HG03469 (cell line): ENCODE results near the gene CBLC.
"Not testable (repeated sequence)": the region's sequence is repeated elsewhere in the genome, so short reads cannot be mapped to it uniquely, and the experiment has no call there.

ENCODE experiments used
- ATAC-seq: cut with Tn5 transposase; IDR thresholded peaks from one replicate; pipeline ENCODE4 v1.9.1; 2021; ENCODE audit warnings: mild to moderate bottlenecking, moderate library complexity, moderate number of reproducible peaks; ENCODE audit not compliant: unreplicated experiment

Gene CBLC

DNA sequence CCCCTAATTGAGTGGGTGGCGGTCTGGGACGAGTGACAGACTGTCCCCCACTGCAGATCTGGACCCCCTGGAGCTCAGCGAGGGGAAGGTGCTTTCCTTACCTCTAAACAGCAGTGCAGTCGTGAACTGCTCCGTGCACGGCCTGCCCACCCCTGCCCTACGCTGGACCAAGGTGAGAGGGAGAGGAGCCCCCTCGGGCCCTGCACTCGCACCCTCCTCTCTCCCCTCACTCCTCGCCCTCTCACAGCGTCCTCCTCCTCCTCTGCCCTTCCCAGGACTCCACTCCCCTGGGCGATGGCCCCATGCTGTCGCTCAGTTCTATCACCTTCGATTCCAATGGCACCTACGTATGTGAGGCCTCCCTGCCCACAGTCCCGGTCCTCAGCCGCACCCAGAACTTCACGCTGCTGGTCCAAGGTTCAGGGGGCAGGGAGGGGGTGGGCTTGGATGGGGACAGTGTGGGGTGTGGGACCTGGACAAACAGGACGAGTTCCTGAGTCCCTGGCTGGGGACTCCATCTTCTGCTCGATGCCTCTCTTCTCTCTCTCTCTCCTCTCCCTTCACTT lies 40.9 kb downstream of the CBLC start:
- ATAC-seq, result no peak

DNA sequence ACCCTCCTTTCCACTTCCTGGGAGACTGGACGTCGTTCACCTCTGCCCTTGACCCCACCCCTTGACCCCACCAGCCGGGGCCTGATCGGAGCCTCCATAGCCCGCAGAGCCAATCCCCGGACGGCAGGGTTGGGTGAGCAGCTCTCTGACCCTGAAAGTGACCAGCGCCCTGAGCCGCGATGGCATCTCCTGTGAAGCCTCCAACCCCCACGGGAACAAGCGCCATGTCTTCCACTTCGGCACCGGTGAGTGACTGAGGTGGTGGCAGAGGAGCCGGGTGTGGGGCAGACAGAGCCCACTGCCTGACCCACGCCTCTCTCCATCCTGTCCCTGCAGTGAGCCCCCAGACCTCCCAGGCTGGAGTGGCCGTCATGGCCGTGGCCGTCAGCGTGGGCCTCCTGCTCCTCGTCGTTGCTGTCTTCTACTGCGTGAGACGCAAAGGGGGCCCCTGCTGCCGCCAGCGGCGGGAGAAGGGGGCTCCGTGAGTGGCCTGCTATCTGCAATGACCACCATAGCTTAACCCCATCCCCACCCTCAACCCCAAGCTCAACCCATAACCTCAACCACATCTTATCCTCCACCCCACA lies 41.6 kb downstream of the CBLC start:
- ATAC-seq, result no peak

DNA sequence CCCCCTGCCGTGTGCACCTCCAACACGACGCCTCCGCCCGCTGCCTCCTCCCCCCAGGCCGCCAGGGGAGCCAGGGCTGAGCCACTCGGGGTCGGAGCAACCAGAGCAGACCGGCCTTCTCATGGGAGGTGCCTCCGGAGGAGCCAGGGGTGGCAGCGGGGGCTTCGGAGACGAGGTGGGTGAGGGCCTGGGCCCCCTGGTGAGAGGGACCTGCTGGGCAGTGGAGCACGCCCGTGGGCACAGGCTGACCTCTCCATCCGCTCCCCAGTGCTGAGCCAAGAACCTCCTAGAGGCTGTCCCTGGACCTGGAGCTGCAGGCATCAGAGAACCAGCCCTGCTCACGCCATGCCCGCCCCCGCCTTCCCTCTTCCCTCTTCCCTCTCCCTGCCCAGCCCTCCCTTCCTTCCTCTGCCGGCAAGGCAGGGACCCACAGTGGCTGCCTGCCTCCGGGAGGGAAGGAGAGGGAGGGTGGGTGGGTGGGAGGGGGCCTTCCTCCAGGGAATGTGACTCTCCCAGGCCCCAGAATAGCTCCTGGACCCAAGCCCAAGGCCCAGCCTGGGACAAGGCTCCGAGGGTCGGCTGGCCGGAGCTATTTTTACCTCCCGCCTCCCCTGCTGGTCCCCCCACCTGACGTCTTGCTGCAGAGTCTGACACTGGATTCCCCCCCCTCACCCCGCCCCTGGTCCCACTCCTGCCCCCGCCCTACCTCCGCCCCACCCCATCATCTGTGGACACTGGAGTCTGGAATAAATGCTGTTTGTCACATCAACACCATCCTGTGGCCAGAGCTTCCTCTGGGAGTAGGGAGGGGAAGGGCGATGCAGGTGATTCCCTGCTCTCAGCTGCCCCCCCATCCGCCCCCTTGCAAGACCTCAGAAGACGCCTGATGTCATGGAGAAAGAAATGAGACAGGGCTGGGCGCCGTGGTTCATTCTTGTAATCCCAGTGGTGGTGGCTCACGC lies 43.2 kb downstream of the CBLC start:
- no peak for ATAC-seq

DNA sequence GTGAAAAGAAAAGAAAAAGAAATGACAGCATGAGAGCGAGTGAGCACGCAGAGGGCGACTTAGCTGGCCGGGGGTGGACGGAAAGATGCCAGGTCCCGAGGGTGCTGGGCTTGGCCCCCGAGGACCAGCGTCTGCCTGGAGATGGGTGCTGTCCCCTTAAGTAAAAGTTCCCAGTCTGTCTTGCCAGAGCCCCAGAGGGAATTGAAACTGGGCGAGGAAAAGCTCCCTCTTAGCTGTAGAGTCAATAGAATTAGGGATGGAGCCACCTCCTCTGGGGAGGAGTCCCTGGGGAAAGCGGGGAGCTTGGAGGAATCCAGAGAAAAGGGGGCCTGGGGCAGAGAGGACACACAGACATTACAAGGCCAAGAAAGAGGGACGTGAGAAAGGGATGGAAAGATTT lies 44.5 kb downstream of the CBLC start:
- no peak for ATAC-seq

DNA sequence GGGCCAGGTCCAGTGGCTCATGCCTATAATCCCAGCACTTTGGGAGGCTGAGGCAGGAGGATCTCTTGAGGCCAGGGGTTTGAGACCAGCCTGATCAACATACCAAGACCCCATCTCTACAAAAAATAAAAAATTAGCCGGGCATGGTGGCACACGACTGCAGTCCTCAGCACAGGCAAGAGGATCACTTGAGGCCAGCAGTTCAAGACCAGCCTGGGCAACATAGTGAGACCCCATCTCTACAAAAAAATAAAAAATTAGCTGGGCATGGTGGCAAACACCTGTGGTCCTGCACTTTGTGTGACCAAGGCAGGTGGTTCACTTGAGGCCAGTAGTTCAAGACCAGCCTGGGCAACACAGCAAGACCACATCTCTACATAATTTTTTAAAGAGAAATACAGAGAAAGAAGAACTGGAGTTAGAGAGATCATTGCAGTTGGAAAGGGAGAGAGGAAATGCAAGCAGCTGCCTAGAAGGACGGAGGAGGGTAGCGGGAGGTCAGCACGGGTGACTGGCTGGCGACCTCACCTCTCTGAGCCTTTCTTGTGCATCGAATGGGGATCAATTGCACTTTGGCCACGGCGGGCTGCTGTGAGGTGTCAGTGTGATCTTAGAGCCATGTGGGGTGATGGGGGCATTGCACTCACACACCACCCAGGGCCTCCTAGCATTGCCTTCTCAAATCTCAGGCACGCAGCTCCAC lies 45.1 kb downstream of the CBLC start:
- no peak for ATAC-seq

DNA sequence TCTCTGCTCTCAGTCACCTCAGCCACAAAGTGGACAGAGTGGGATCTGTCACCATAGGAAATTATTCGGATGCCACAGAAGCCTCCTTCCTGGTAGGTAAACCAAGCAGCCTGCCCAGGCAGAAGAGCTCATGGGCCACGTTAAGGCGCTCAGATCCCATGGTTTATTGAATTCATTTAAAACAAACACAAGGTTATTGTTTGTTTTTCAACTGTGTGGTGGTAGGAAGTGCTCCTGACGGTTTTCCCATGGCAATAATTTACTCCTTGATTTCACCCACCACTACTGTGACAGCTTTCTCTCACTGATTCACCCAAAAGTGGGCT lies 45.6 kb downstream of the CBLC start:
- no peak for ATAC-seq

DNA sequence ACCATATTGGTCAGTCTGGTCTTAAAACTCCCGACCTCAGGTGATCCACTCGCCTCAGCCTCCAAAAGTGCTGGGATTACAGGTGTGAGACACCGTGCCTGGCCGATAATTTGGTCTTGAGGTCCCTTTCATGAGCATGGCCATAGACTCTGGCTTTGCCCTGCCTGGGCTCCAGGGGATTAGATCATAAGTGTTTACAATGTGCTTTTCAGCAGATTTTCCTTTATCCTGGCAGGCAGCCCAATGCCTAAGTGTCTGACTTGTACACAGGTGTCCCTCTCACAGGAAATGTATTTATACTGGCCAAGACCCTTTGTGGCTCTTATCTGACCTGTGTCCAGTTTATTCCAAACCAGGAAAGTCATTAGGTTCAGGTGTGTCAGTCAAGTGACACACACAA lies 47.1 kb downstream of the CBLC start:
- no peak for ATAC-seq

DNA sequence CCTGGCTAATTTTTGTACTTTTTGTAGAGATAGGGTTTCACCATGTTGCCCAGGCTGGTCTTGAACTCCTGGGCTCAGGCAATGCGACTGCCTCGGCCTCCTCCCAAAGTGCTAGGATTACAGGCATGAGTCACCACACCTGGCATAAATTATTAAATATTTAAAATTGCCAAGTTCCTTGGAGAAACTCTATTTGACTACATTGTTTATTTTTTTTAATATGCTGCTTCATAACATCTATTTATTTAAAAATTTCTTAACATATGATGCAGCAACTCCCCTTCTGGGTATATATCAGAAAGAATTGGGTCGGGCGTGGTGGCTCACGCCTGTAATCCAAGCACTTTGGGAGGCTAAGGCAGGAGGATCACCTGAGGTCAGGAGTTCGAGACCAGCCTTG lies 55.2 kb downstream of the CBLC start:
- ATAC-seq, result not testable (repeated sequence)

DNA sequence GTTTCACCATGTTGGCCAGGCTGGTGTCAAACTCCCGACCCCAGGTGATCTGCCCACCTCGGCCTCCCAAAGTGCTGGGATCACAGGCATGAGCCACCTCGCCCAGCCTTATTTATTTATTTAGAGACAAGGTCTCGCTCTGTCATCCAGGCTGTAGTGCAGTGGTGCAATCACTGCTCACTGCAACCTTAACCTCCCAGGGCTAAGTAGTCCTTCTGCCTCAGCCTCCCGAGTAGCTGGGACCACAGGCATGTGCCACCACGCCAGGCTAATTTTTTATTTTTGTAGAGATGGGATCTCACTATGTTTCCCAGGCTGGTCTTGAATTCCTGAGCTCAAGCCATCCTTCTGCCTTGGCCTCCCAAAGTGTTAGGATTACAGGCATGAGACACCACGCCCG lies 56.7 kb downstream of the CBLC start:
- not testable (repeated sequence) for ATAC-seq

DNA sequence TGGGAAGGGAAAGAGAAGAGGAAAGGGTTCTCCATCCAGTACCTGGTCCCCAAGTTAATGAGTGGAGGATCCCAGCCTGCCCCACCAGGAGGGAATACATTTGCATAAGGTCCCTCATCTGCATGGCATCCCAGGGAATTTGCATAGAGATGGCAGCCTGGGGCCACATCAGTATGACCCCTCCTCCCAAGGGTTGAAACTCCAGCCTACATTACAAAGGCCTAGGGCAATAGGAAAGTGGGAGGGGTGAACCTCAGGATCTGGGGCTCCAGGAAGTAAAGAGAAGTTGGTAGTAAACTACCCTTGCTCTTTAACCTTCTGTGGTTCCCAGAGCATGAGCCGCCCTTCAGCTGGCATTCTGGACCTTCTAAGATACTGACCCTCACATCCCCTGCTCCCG lies 61.6 kb downstream of the CBLC start:
- ATAC-seq, result no peak

DNA sequence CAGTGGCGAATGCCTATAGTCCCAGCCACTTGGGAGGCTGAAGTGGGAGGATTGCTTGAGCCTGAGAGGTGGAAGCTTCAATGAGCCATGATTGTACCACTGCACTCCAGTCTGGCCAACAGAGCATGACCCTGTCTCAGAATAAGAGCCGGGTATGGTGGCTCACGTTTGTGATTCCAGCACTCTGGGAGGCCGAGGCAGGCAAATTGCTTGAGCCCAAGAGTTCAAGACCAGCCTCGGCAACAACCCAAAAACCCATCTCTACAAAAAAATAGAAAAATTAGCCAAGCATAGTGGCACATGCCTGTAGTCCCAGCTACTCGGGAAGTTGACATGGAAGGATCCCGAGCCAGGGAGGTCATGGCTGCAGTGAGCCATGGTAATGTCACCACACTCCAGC lies 63.1 kb downstream of the CBLC start:
- no peak for ATAC-seq

DNA sequence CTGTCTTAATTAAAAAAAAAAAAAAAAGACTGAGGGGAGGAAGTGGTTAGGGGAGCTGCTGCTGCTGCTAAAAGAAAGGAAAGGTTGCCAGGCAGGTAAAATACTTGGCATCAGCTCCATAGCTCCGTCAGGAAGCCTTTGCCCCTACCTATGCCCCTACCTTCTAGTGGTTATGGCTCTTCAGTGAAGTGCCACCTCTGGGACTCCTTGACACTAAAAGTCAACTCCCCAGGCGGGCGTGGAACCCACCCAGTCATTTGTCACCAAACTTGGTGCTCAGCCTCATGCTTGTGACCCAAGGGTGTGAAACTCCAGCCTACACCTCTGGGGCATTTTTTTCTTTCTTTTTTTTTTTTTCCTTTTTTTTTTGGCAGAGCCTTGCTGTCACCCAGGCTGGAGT lies 63.5 kb downstream of the CBLC start:
- no peak for ATAC-seq

DNA sequence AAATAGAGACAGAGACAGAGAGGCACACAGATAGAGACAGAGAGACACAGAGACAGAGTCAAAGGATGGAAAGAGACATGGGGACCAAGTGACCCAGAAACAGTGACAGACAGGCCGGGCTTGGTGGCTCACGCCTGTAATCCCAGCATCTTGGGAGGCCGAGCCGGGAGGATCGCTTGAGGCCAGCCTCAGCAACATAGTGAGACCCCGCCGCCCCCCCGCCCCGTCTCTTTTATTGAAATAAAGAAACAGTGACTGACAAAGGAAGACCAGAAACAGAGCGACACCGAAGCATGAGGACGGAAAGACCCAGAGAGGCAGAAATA lies 67.6 kb downstream of the CBLC start:
- ATAC-seq, result no peak

DNA sequence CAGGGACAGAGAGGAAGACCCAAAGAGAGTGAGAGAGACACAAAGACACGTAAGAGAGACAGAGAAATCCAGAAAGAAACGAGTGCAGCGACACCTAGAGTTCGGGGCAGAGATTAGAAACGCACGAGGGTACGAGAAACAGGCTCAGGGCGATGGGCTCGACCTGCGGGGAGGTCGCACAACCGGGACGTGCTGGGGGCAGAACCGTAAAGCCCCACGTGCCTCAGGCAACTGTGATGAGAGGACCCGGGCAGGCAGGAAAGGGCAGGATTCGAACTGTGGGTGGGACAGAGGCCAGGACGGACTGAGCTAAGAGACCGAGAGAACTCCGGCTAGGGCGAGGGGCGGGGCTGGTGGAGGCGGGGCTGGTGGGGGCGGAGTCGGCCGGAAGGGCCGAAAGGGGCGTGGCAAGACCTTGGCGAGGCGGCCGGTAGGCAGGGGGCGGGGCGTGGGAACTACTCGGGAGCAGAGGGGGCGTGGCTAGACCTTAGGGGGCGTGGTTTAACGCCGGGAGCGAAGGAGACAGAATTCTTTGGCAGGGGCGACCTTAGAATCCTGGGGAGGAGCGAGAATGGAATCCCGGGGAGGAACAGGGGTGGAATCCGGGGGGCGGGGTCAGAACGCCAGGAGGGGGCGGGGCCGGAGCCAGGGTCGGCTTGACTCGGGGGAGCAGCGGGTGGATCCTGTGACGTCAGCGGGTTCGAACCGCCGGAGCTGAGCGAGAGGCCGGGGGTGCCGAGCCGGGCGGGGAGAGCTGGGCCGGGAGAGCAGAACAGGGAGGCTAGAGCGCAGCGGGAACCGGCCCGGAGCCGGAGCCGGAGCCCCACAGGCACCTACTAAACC lies 68.1 kb downstream of the CBLC start, which contains the start of gene NECTIN2:
Gene NECTIN2 (plus strand): TSS at position 686 of the 843 bp plus-strand sequence. CDS start 229 bp downstream, outside the sequence.
- ATAC-seq, result no peak

DNA sequence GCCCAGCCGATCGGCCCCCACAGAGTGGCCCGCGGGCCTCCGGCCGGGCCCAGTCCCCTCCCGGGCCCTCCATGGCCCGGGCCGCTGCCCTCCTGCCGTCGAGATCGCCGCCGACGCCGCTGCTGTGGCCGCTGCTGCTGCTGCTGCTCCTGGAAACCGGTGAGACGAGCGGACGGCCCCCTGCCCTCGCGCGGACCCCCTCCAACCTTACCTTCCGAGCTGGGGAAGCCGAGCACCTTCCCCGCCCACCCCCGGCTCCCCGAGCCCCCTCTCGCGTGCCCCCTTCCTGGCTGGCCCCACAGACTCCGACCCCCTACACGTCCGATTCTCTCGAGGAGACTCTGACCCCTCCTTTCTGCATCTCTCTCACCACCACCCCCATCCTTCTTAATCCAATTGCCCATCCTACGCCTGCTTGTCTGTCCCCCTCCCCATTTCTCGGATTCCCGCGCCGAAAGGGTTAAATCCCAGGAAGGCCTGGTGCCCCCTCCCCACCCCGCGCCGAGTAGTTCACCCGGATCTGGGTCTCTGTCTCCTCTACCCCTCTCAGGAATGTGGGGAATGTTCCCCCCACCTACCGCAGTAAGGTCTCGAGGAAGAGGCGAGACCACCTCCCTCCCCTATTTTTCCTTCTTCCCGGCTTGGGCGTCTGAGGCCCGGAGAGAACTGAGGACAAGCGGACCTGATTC lies 68.9 kb downstream of the CBLC start:
- no peak for ATAC-seq

DNA sequence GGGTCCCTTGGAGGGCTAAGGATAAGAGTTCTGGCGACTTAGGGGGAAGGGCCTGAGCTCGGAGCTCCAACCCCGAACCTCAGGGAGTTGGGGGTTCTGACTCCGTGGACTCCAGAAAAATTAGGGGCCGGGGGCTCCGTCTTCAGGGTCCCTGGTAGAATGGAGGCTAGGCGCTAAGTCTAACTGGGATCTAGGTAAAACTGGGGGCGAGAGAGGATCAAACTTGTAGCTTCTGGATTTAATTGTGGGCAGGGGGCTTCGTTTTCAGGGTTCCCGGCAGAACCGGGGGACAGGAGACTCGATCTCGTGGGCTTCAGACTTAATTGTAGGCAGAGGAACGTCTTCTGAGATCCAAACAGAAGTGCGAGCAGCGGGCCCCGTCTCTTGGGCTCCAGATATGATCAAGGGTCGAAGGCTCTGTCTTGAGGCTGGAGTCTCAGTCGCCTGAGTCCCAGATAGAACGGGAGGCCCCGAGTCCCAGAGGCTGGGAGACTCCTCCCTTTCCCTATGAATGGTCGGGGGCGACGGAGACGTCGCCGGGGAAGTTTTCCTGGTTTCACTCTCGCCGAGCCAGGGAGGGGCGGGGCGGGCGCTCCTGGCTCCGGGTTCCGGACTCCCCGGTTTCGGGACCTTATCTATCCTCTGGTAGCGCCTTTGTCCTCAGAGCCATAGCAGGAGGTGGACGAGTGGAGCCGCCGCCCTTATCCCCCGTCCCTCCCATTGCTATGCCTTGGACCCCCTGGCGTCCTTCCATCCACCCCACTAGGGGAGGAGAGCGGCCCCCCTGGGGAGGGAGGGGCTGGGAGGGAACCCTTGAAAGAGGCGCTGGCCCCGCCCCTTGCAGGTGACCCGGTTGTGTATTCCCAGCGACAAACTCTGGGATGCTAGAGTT lies 69.7 kb downstream of the CBLC start:
- ATAC-seq, result no peak

DNA sequence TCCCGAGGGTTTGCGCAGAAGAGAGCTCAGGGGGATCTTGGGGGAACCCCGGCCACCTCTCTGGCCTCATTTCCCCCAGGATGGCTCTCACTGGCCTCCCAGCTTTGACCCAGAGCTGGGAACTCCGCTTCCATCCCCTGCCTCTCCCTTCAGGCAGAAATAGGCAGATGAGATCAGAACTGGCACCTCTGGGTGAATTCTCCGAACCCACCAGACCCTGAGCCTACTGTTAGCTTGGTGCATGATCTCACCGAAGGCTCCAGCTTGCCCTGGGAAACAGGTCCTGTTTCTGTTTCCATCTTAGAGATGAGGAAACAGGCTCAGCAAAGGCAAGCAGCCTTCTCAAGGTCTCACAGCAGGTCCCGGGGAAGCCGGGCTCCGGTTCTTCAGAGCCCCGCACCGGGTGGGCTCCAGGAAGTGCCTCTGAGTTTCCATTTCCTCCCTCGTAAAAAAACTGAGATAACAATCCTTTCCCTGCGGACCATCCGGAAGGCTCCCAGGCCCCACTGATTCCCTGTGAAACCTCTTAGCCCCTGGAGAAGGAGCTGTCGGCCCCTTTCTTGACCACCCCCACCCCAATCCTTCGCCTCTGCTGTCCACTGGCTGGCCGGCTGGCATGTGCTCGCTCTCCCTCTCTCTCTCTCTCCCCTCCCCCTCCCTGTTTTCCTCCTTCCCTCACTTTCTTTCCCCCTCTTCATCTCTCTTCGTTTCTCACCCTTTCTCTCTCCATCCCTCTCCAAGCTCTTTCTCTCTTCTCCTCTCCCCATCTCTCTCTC lies 70.5 kb downstream of the CBLC start:
- no peak for ATAC-seq

DNA sequence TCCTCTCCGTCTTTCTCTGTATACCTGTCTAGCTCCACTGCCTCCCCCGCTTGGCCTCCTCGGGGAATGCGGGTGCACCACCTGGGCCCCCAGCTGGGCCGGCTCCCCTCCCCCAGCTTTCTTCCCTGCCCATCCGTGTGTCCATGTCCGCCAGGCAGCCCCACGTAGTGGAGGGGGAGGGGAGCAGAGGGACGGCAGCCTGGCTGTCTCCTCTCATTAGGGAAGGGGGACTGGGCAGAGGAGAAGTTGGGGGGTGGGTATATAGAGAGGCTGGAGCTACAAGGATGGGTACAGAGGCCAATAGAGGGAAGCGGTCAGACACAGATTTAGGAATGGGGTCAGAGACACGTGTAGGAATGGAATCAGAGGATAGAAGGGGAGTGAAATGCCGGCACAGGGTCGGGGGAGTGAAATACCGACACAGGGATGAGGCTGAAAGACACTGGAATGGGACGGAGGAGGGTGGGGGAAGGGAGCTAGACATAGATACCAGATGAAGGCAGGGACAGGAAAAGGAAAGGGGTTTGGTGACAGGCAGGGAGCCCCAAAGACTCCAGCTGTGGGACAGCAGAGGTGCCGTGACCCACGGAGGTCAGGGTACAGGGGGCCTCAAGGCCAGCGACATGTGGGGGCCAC lies 71.2 kb downstream of the CBLC start:
- no peak for ATAC-seq
